Mucosa of gallbladder (tissue), 1 donor: ENCODE measurements around the gene RGS11. TPM values are rescaled to one million over a fixed set of nuclear protein-coding genes. Genes with fewer than 3 reads are reported as not detected.

Experiments used
- DNase-seq: peaks from one replicate; pipeline ENCODE4 v3.0.0-alpha.2; 2020; ENCODE audit warnings: low spot score
- total RNA-seq: library from RNA; stranded (reverse); gene quantifications from one replicate; pipeline ENCODE4 v1.2.1, GENCODE V29; 2021
- donor health status: DM: no; HTN: no; CAD: no.

Gene RGS11
- total RNA-seq = 6.7 TPM

- no peak for DNase-seq
Observed at GRCh38 chr16:275786-276232, at the start of gene RGS11. Gene RGS11 (minus strand): TSS chr16:275944. CDS start chr16:275911, 33 bp downstream.

- DNase-seq = peak; percentile 17
Observed at GRCh38 chr16:324451-325334, 48.9 kb upstream of the RGS11 start.

- DNase-seq = no peak
Observed at GRCh38 chr16:324201-324450, 48.4 kb upstream of the RGS11 start.

- DNase-seq = no peak
Observed at GRCh38 chr16:322476-323143, 46.9 kb upstream of the RGS11 start.

GRCh38 chr16:321532-321931, 45.8 kb upstream of the RGS11 start:
- DNase-seq = no peak

GRCh38 chr16:320206-320605, 44.5 kb upstream of the RGS11 start:
- DNase-seq = no peak

GRCh38 chr16:318628-319027, 42.9 kb upstream of the RGS11 start:
- DNase-seq = no peak

- no peak for DNase-seq
Observed at GRCh38 chr16:317583-317982, 41.8 kb upstream of the RGS11 start.

GRCh38 chr16:316741-317464, 41.2 kb upstream of the RGS11 start:
- DNase-seq = no peak

GRCh38 chr16:314795-315299, 39.1 kb upstream of the RGS11 start:
- DNase-seq = no peak

- DNase-seq = no peak
Observed at GRCh38 chr16:314351-314750, 38.6 kb upstream of the RGS11 start.

GRCh38 chr16:311725-312124, 36.0 kb upstream of the RGS11 start:
- DNase-seq = no peak

- no peak for DNase-seq
Observed at GRCh38 chr16:309476-309875, 33.7 kb upstream of the RGS11 start.

GRCh38 chr16:307691-308312, 32.1 kb upstream of the RGS11 start:
- no peak for DNase-seq

GRCh38 chr16:306911-307370, 31.2 kb upstream of the RGS11 start:
- no peak for DNase-seq

GRCh38 chr16:305916-306626, 30.3 kb upstream of the RGS11 start:
- no peak for DNase-seq

- no peak for DNase-seq
Observed at GRCh38 chr16:303760-304505, 28.2 kb upstream of the RGS11 start.

- DNase-seq = no peak
Observed at GRCh38 chr16:301950-302349, 26.2 kb upstream of the RGS11 start.

GRCh38 chr16:301235-301634, 25.5 kb upstream of the RGS11 start:
- no peak for DNase-seq

- DNase-seq = no peak
Observed at GRCh38 chr16:297832-298231, 22.1 kb upstream of the RGS11 start.
